ENCODE data around the gene SMC5. TPM values are rescaled to one million over a fixed set of nuclear protein-coding genes. Genes with fewer than 3 reads are reported as not detected.

The SMC5 gene
- polyA plus RNA-seq, 4 donors: 36.9 to 48.4 (median 42.5) TPM

DNA sequence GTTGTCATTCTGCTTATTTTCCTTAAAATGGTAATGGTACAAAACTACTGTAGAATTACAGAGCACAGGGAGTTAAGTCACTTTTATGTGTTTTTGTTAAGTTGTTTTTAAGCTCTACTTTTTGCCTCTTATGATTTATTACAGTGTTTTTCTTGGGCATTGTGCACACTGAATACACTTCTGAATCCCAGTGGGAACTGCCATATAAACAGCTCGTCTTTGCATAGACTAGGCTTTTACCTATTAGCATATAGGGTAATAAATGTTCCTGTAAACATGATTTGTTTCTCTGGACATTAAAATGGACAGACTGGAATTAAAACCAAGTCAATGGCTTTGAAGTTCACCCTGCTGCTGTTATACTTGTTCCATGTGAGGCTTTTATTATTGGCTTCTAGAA, 143.4 kb downstream of the SMC5 start:
- no peak for DNase-seq (ENCODE audit: low read depth in 4 of 4, low spot score in 3 of 4)

DNA sequence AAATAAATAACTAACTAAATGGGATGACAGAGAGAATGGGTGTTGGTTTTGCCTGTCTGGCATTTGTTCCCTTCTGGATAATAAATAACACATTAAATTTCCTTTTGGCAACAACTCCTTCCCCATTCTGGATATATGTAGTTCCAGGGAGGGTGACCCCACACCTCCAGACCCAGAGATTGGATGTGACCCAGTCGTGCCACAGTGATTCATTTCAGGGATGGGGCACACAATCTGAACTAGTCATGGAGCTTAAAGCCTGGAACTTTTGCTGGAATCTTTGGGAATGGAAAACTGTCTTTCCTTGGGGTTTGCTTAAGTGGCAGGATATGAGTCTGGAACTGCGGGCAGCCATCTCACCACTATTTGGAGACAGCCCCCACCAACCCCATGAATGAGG, 144.4 kb downstream of the SMC5 start:
- no peak for DNase-seq (ENCODE audit: low read depth in 4 of 4, low spot score in 3 of 4)

DNA sequence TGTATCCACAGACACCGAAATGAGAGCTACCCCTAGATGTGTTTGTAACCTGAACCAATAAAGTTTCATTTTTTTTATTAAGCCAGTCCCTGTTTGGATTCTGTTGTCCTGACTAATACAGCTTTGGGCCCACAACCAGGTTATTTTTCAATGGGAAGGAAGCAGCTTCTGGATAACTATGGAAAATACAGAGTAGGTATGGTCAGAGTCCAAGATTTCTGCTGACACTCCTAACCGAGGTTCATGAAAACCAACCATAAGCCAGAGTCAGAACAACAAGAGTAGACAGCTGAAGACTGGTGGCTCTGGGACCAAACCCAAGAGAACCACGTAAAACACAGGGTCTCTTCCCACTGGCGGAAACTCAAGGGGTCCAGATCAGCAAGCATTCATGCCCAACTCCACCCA, 144.8 kb downstream of the SMC5 start:
- no peak for DNase-seq (ENCODE audit: low read depth in 4 of 4, low spot score in 3 of 4)

DNA sequence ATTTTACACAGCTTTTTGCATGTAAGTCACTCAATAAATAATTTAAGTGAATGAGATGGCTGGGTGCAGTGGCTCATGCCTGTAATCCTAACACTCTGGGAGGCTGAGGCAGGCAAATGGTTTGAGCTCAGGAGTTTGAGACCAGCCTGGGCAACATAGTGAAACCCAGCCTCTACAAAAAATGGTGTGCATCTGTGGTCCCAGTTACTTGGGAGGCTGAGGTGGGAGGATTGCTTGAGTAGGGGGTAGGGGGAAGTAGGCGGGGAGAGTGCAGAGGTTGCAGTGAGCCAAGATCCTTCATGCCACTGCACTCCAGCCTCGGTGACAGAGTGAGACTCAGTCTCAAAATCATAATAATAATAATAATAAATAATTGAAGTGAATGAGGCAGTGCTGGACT, 145.5 kb downstream of the SMC5 start:
- DNase-seq (ENCODE audit: low read depth in 4 of 4, low spot score in 3 of 4): no peak

Other genes starting within 250 kb of the SMC5 start
- gene MAMDC2, start 215.1 kb upstream of the SMC5 start, polyA plus RNA-seq (ENCODE audit: insufficient read length in 4 of 4): 1 to 10 TPM; 6.6 to 8.0 (median 7.4) TPM
- gene KLF9, start 155.7 kb downstream of the SMC5 start, polyA plus RNA-seq (ENCODE audit: insufficient read length in 4 of 4): 10 to 100 TPM in 1 of 4 donors, 1 to 10 TPM in 3; 7.9 to 10.6 (median 8.5) TPM

All from right renal pelvis (tissue), 4 donors.